ENCODE measurements around the gene RAB3C.
"Not testable (repeated sequence)": the region's sequence is repeated elsewhere in the genome, so short reads cannot be mapped to it uniquely, and the experiment has no call there.

DNA sequence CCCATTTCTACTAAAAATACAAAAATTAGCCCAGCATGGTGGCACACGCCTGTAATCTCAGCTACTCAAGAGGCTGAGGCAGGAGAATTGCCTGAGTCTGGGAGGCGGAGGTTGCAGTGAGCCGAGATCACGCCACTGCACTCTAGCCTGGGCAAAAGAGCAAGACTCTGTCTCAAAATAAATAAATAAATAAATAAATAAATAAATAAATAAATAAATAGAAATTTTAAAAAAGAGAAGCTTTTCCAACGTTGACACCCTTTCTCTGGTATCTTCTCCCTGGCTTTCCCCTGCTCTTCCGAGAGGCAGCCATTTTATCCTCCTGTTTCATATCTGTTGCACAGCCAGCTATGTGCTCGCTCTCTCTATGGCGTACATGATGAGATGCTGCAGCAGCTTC is 127.5 kb downstream of the RAB3C start:
- TF ChIP-seq, protein P1, sequence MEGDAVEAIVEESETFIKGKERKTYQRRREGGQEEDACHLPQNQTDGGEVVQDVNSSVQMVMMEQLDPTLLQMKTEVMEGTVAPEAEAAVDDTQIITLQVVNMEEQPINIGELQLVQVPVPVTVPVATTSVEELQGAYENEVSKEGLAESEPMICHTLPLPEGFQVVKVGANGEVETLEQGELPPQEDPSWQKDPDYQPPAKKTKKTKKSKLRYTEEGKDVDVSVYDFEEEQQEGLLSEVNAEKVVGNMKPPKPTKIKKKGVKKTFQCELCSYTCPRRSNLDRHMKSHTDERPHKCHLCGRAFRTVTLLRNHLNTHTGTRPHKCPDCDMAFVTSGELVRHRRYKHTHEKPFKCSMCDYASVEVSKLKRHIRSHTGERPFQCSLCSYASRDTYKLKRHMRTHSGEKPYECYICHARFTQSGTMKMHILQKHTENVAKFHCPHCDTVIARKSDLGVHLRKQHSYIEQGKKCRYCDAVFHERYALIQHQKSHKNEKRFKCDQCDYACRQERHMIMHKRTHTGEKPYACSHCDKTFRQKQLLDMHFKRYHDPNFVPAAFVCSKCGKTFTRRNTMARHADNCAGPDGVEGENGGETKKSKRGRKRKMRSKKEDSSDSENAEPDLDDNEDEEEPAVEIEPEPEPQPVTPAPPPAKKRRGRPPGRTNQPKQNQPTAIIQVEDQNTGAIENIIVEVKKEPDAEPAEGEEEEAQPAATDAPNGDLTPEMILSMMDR (IDR thresholded peaks at IDR 0.05), result not testable (repeated sequence)
- TF ChIP-seq, protein P2, sequence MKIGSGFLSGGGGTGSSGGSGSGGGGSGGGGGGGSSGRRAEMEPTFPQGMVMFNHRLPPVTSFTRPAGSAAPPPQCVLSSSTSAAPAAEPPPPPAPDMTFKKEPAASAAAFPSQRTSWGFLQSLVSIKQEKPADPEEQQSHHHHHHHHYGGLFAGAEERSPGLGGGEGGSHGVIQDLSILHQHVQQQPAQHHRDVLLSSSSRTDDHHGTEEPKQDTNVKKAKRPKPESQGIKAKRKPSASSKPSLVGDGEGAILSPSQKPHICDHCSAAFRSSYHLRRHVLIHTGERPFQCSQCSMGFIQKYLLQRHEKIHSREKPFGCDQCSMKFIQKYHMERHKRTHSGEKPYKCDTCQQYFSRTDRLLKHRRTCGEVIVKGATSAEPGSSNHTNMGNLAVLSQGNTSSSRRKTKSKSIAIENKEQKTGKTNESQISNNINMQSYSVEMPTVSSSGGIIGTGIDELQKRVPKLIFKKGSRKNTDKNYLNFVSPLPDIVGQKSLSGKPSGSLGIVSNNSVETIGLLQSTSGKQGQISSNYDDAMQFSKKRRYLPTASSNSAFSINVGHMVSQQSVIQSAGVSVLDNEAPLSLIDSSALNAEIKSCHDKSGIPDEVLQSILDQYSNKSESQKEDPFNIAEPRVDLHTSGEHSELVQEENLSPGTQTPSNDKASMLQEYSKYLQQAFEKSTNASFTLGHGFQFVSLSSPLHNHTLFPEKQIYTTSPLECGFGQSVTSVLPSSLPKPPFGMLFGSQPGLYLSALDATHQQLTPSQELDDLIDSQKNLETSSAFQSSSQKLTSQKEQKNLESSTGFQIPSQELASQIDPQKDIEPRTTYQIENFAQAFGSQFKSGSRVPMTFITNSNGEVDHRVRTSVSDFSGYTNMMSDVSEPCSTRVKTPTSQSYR (CRISPR knock-in tag; IDR thresholded peaks at IDR 0.05), result not testable (repeated sequence)
- TF ChIP-seq ATF1, MAX, TP53, SMAD4 (CRISPR knock-in tag; IDR thresholded peaks at IDR 0.05): not testable (repeated sequence)
